ENCODE results near the gene LMLN.

DNA sequence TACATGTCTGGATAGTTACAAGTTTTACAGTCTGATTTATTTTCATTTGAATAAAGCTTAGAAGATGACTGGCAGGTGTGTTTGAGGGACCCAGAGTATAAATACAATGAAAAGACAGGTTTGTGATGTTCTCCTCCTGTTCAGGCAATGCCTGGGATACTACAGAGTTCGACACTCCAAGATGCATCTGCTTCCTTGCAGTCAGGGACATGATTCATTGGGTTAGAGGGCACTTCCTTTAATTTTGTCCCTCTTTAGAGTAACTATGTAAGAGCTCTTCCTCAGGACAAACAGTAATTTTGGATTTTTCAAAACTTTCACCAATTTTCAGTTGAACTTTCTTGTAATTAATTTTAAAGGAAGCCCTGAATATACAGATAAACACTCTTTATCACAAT is 102.0 kb downstream of the LMLN start:
- TF ChIP-seq EZH2 (IDR thresholded peaks at IDR 0.05; ENCODE audit: insufficient read depth, poor library complexity, severe bottlenecking) (no peak), EZH2phosphoT487 (IDR thresholded peaks at IDR 0.05; ENCODE audit: insufficient read depth, low read depth) (no peak)
